GM12878 (cell line): Measurements from ENCODE around the gene NFKBIA. TPM values are rescaled to one million over a fixed set of nuclear protein-coding genes. Genes with fewer than 3 reads are reported as not detected.

Source experiments
- ATAC-seq: fragments of 200-7000 bp; cut with Tn5 transposase; 3 replicates; pipeline ENCODE4 v1.9.1; 2020; ENCODE audit warnings: mild to moderate bottlenecking, moderate library complexity
- BruUV-seq: library from RNA; stranded (reverse); fragments of 400-500 nt; replicated peaks from 2 replicates; lab custom pipeline; 2021; lab: Mats Ljungman, UMichigan
- CTCF ChIA-PET: fragments of 300-600 bp; sonication (Branson Sonifier 250); formaldehyde crosslinking; extraction: SDS; loops from one replicate; lab custom pipeline; 2021; ENCODE audit warnings: inconsistent platforms; lab: Yijun Ruan, JAX
- POLR2A ChIA-PET: fragments of 350-600 bp; formaldehyde crosslinking; extraction: SDS; loops from one replicate; lab custom pipeline; 2021; ENCODE audit warnings: inconsistent platforms; lab: Charles Lee
- RAD21 ChIA-PET: fragments of 300-600 bp; sonication (Branson Sonifier 250); formaldehyde crosslinking; loops from one replicate; lab custom pipeline; 2023; ENCODE audit warnings: antibody characterized with exemption; ENCODE audit not compliant: unreplicated experiment; lab: Charles Lee
- SMC1A ChIA-PET: fragments of 300-600 bp; sonication (Branson Sonifier 250); formaldehyde crosslinking; loops from one replicate; lab custom pipeline; 2023; ENCODE audit not compliant: unreplicated experiment, uncharacterized antibody; lab: Charles Lee
- DNase-seq: peaks from one replicate; pipeline ENCODE4 v3.0.0-alpha.2; 2011; ENCODE audit warnings: low read depth, low spot score
- FAIRE-seq: peaks from 3 replicates; lab custom pipeline; 2011; peaks lifted over from hg19 to GRCh38; lab: Jason Lieb, UNC
- H2AFZ ChIP-seq: 2 replicates; pipeline ENCODE4 v1.6.0; 2011; ENCODE audit warnings: low read depth, low read length, control low read depth; ENCODE audit not compliant: control insufficient read depth
- H3K27ac ChIP-seq: 2 replicates; pipeline ENCODE4 v1.5.1; 2011; ENCODE audit warnings: control low read depth; ENCODE audit not compliant: control insufficient read depth, insufficient read depth
- H3K27me3 ChIP-seq, 2 experiments: replicated peaks in 1 of 2; 2 replicates each; pipeline versions ENCODE4 v1.6.0 to v1.6.1; 2011; ENCODE audit warnings: low read length in 1 of 2; ENCODE audit not compliant: control insufficient read depth in 2 of 2, insufficient read depth in 2 of 2
- H3K36me3 ChIP-seq, 2 experiments: 2 replicates each; pipeline ENCODE4 v1.5.1; 2011; ENCODE audit warnings: low read length in 1 of 2; ENCODE audit not compliant: control insufficient read depth in 2 of 2, insufficient read depth in 2 of 2
- H3K4me1 ChIP-seq: 2 replicates; pipeline ENCODE4 v1.6.1; 2011; ENCODE audit warnings: mild to moderate bottlenecking, low read length, moderate library complexity, mixed read lengths; ENCODE audit not compliant: control insufficient read depth, insufficient read depth
- H3K4me2 ChIP-seq: 2 replicates; pipeline ENCODE4 v1.6.0; 2011; ENCODE audit warnings: control low read depth; ENCODE audit not compliant: control insufficient read depth, insufficient read depth
- H3K4me3 ChIP-seq: fragments of 200-600 bp; sonication (generic); 2 replicates; pipeline ENCODE4 v1.5.1; 2016
- H3K79me2 ChIP-seq: 2 replicates; pipeline ENCODE4 v1.6.0; 2011; ENCODE audit warnings: low read length; ENCODE audit not compliant: control insufficient read depth, insufficient read depth
- H3K9ac ChIP-seq: 2 replicates; pipeline ENCODE4 v1.8.0; 2011; ENCODE audit warnings: low read length, control low read depth, mixed read lengths; ENCODE audit not compliant: control insufficient read depth, insufficient read depth
- H3K9me3 ChIP-seq: replicated peaks from 3 replicates; pipeline ENCODE4 v1.5.1; 2011; ENCODE audit warnings: mild to moderate bottlenecking, low read length; ENCODE audit not compliant: control insufficient read depth, insufficient read depth
- H4K20me1 ChIP-seq: 2 replicates; pipeline ENCODE4 v1.6.0; 2011; ENCODE audit not compliant: control insufficient read depth, insufficient read depth
- CREM ChIP-seq: IDR thresholded peaks from 2 replicates; pipeline ENCODE4 v1.6.1; 2014; ENCODE audit warnings: antibody characterized with exemption, low read depth
- ESRRA ChIP-seq: IDR thresholded peaks from 2 replicates; pipeline ENCODE4 v1.6.1; 2012; ENCODE audit warnings: mild to moderate bottlenecking, low read length, improper control_type of control experiment
- FOXM1 ChIP-seq: IDR thresholded peaks from 2 replicates; pipeline ENCODE4 v1.6.1; 2012; ENCODE audit warnings: low read depth, mild to moderate bottlenecking, inconsistent platforms, low read length, moderate library complexity
- KLF5 ChIP-seq: fragments of 450-650 bp; IDR thresholded peaks from 2 replicates; pipeline ENCODE4 v1.6.1; 2014; ENCODE audit warnings: mild to moderate bottlenecking; ENCODE audit not compliant: partially characterized antibody
- MYC ChIP-seq: IDR thresholded peaks from 2 replicates; pipeline ENCODE4 v1.6.1; 2011; ENCODE audit warnings: mild to moderate bottlenecking, low read length, moderate library complexity, inconsistent platforms; ENCODE audit not compliant: insufficient read depth, insufficient replicate concordance, insufficient read length, severe bottlenecking
- NFXL1 ChIP-seq: fragments of 450-650 bp; IDR thresholded peaks from 2 replicates; pipeline ENCODE4 v1.6.1; 2017; ENCODE audit warnings: antibody characterized with exemption, mild to moderate bottlenecking, borderline replicate concordance
- NFYB ChIP-seq: IDR thresholded peaks from 2 replicates; pipeline ENCODE4 v1.6.1; 2011; ENCODE audit warnings: low read depth, mild to moderate bottlenecking, low read length, improper control_type of control experiment, moderate library complexity; ENCODE audit not compliant: insufficient read depth
- POLR2AphosphoS2 ChIP-seq: IDR thresholded peaks from 2 replicates; pipeline ENCODE4 v1.6.1; 2011; ENCODE audit warnings: low read depth, mild to moderate bottlenecking, low read length, improper control_type of control experiment, moderate library complexity
- POU2F2 ChIP-seq: IDR thresholded peaks from 3 replicates; pipeline ENCODE4 v1.6.1; 2011; ENCODE audit warnings: low read depth, mild to moderate bottlenecking, low read length, borderline replicate concordance
- RB1 ChIP-seq: fragments of 450-650 bp; formaldehyde crosslinking; IDR thresholded peaks from 2 replicates; pipeline ENCODE4 v1.6.1; 2017; ENCODE audit warnings: mild to moderate bottlenecking, borderline replicate concordance
- RCOR1 ChIP-seq: conservative IDR thresholded peaks from 2 replicates; pipeline ENCODE4 v1.6.1; 2012; ENCODE audit warnings: low read depth, low read length, improper control_type of control experiment
- ZNF274 ChIP-seq: IDR thresholded peaks from one replicate; pipeline ENCODE4 v1.8.0; 2011; ENCODE audit not compliant: insufficient read length, insufficient read depth
- WGBS: methylation state at CpG from one replicate; pipeline ENCODE4 v1.1.6; 2016; ENCODE audit warnings: low lambda C conversion rate; ENCODE audit not compliant: insufficient replicate concordance, insufficient coverage; ENCODE audit errors: missing lambda C conversion rate; 5-methylcytosine and 5-hydroxymethylcytosine counted together
- in situ Hi-C: fragments of 300-500 bp; cut with MboI; formaldehyde crosslinking; loops from 9 replicates; pipeline ENCODE4 v1.14.3; 2018; ENCODE audit warnings: mixed read lengths
- intact Hi-C: fragments of 100-400 bp; cut with micrococcal nuclease; formaldehyde crosslinking; loops from one replicate; pipeline ENCODE4 v1.14.2; 2022; ENCODE audit not compliant: unreplicated experiment
- polyA plus RNA-seq, 11 experiments: library from polyadenylated mRNA; depleted of rRNA in 4 of 11; unstranded in 6 of 11; stranded (reverse) in 5 of 11; fragments of >200 nt; fragmentation: Nextera tagmentation in 4 of 11; fragmentation: Illumina TruSeq in 1 of 11; extraction: Ambion mirVana in 4 of 11; extraction: Trizol in 1 of 11; gene quantifications; 1 replicate in 1 of 11; 2 replicates in 10 of 11; pipeline versions ENCODE4 v1.2.1 to v1.2.3, GENCODE V29; 2011 to 2016; ENCODE audit warnings: inconsistent platforms in 2 of 11, missing spikeins in 2 of 11, low read depth in 1 of 11
- total RNA-seq, 4 experiments: library from RNA; depleted of rRNA in 3 of 4; stranded (reverse); fragments of >200 nt in 3 of 4; fragmentation: Illumina TruSeq in 1 of 4; extraction: Trizol in 1 of 4; gene quantifications; 2 replicates each; pipeline versions ENCODE4 v1.2.1 to v1.2.3, GENCODE V29; 2013 to 2021
- TF ChIP-seq, protein P1 (sequence below): fragments of 150-350 bp; IDR thresholded peaks from 2 replicates; pipeline ENCODE4 v1.6.1; 2014; ENCODE audit warnings: mild to moderate bottlenecking, low read depth, low read length
- TF ChIP-seq, protein P2 (sequence below): fragments of 450-650 bp; IDR thresholded peaks from 2 replicates; pipeline ENCODE4 v1.6.1; 2016; ENCODE audit warnings: mild to moderate bottlenecking

The NFKBIA gene
- total and polyA plus RNA-seq, 10 of the 15 experiments (the other 5 are each of a cell fraction or from before 2014, with no cell fraction given), result 123 to 419 (median 267) TPM

DNA sequence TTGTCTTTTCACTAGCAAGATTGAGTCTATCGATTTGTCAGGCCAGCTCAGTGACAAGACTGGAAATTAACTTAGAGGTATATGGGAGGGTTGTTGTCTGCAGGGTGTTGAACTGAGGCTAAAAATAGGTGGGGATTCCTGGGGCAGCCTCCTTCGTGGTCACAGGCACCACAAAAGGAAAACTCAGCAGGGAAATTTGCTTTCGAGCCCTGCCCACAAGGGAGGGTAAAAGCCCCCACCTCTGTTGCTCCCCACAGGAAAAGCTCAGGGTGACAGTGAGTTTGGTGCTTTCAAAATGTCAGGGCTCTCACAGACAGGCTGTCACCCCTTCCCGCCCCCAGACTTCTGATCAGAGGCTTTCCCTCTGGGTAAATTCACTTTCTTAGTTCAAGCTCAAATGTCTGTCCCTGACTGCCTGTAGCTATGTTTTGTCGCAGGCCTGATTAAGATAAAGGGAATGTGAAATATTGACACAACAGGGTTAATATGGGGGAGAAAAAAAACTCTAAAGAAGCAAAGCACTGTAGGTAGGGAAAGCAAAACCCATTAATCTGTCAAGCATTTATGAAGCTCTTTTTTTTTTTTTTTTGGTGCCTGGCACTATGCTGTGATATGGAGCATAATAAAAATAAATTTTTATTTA is 11.7 kb upstream of the NFKBIA start:
- SMC1A ChIA-PET, result interaction anchor here (0.7 to 17.6 kb wide), 31 partner anchors 8 to 1084 kb away, joined by 3 to 362 read pairs (median 5); partner anchors contain the start of genes FAM177A1, NFKBIA, PPP2R3C and PRORP
- TF ChIP-seq POU2F2, result peak; percentile 61; the same call in 2 of the 3 replicates
- 0 out of 2 replicates have a peak, but pooled peaks have one; percentile 44 for TF ChIP-seq RCOR1
- TF ChIP-seq, protein P1, sequence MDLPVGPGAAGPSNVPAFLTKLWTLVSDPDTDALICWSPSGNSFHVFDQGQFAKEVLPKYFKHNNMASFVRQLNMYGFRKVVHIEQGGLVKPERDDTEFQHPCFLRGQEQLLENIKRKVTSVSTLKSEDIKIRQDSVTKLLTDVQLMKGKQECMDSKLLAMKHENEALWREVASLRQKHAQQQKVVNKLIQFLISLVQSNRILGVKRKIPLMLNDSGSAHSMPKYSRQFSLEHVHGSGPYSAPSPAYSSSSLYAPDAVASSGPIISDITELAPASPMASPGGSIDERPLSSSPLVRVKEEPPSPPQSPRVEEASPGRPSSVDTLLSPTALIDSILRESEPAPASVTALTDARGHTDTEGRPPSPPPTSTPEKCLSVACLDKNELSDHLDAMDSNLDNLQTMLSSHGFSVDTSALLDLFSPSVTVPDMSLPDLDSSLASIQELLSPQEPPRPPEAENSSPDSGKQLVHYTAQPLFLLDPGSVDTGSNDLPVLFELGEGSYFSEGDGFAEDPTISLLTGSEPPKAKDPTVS, result no peak
- no peak for TF ChIP-seq KLF5
- no peak for TF ChIP-seq NFYB
- TF ChIP-seq MYC, result no peak
- TF ChIP-seq POLR2AphosphoS2, result no peak
- no peak for TF ChIP-seq ZNF274
- TF ChIP-seq ESRRA, result no peak
- TF ChIP-seq CREM, result peak; percentile 55; the same call in 1 of the 2 replicates
- TF ChIP-seq RB1, result no peak
- TF ChIP-seq, protein P2, sequence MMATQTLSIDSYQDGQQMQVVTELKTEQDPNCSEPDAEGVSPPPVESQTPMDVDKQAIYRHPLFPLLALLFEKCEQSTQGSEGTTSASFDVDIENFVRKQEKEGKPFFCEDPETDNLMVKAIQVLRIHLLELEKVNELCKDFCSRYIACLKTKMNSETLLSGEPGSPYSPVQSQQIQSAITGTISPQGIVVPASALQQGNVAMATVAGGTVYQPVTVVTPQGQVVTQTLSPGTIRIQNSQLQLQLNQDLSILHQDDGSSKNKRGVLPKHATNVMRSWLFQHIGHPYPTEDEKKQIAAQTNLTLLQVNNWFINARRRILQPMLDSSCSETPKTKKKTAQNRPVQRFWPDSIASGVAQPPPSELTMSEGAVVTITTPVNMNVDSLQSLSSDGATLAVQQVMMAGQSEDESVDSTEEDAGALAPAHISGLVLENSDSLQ, result peak; percentile 74
- no peak for TF ChIP-seq NFXL1
- TF ChIP-seq FOXM1, result peak; percentile 77; the same call in 1 of the 2 replicates

More for the DNA sequence above, 11.7 kb upstream of the NFKBIA start:
- CTCF ChIA-PET, result interaction anchor here (0.6 to 24.2 kb wide), 26 partner anchors 8 to 746 kb away, joined by 3 to 438 read pairs (median 6); partner anchors contain the start of genes BRMS1L, FAM177A1, NFKBIA and PSMA6
- peak; percentile 78 for FAIRE-seq
- H2AFZ ChIP-seq, result peak overlapping the region; percentile 40; the same call in 1 of the 2 replicates
- H3K4me2 ChIP-seq, result peak overlapping the region; percentile 53
- RAD21 ChIA-PET, result interaction anchor here (0.6 to 17.6 kb wide), 28 partner anchors 8 to 557 kb away, joined by 3 to 257 read pairs (median 4); partner anchors contain the start of genes BAZ1A, FAM177A1, NFKBIA and PPP2R3C
- WGBS, result 2% methylated on average over 5 of the region's 5 CpGs
- POLR2A ChIA-PET, result interaction anchor here (0.5 to 4.5 kb wide), 18 partner anchors 12 to 1626 kb away, joined by 3 to 70 read pairs (median 4); partner anchors contain the start of genes BRMS1L, FAM177A1, NFKBIA and PSMA6
- ATAC-seq, result peak; percentile 75
- H3K27me3 ChIP-seq, result no peaks in the 10 kb centered on the region
- DNase-seq, result peak; percentile 75
- H3K27ac ChIP-seq, result peak overlapping the region; percentile 62
- H3K36me3 ChIP-seq, result no peaks in the 10 kb centered on the region
- in situ Hi-C loops (loop anchor here (10.0 to 25.0 kb wide), 2 partner anchors 371 to 1079 kb away; partner anchors contain the start of gene FAM177A1), intact Hi-C loops (loop anchor here (5.0 to 10.0 kb wide), 2 partner anchors 369 to 541 kb away; partner anchors contain the start of genes BAZ1A and FAM177A1)
- H3K79me2 ChIP-seq, result no peaks in the 10 kb centered on the region
- no peaks in the 10 kb centered on the region for H3K9me3 ChIP-seq
- H4K20me1 ChIP-seq, result no peaks in the 10 kb centered on the region
- BruUV-seq, result no TSS peak
- peaks cover 31% of the 10 kb centered on the region for H3K4me1 ChIP-seq
- H3K4me3 ChIP-seq, result no peak overlapping the region; the same call in 1 of the 2 replicates
- no peak overlapping the region for H3K9ac ChIP-seq
